Bronchial epithelial cell (primary cell): ENCODE data around the gene GFPT1. TPM values are rescaled to one million over a fixed set of nuclear protein-coding genes. Genes with fewer than 3 reads are reported as not detected.

ENCODE experiments used
- DNase-seq: peaks from one replicate; pipeline ENCODE4 v3.0.0-alpha.2; 2010; ENCODE audit warnings: low read depth
- FAIRE-seq: peaks from 2 replicates; lab custom pipeline; 2011; peaks lifted over from hg19 to GRCh38; lab: Jason Lieb, UNC
- H3K27me3 ChIP-seq: 2 replicates; pipeline ENCODE4 v1.5.1; 2011; ENCODE audit warnings: low read length; ENCODE audit not compliant: control insufficient read depth, insufficient read depth
- H3K36me3 ChIP-seq: 2 replicates; pipeline ENCODE4 v1.5.1; 2011; ENCODE audit warnings: low read length; ENCODE audit not compliant: control insufficient read depth, insufficient read depth
- H3K4me3 ChIP-seq: 2 replicates; pipeline ENCODE4 v1.5.1; 2011; ENCODE audit warnings: mild to moderate bottlenecking, low read depth, low read length, control low read depth
- total RNA-seq: library from RNA; depleted of rRNA; stranded (reverse); fragments of >200 nt; gene quantifications from 2 replicates; pipeline ENCODE4 v1.2.1, GENCODE V29; 2014
- TF ChIP-seq, protein P1 (sequence below): IDR thresholded peaks from 2 replicates; pipeline ENCODE4 v1.5.1; 2011; ENCODE audit warnings: mild to moderate bottlenecking, moderate library complexity, low read length, control low read depth, inconsistent platforms; ENCODE audit not compliant: insufficient read depth, severe bottlenecking

GFPT1 gene
- total RNA-seq, 1 donor from 2014 or later, result 101 TPM

- DNase-seq, result no peak
- Histone ChIP-seq H3K27me3 (peaks cover 4% of the 10 kb centered on the region), H3K36me3 (no peaks in the 10 kb centered on the region), H3K4me3 (no peak overlapping the region)
- no peak for FAIRE-seq
- TF ChIP-seq, protein P1, sequence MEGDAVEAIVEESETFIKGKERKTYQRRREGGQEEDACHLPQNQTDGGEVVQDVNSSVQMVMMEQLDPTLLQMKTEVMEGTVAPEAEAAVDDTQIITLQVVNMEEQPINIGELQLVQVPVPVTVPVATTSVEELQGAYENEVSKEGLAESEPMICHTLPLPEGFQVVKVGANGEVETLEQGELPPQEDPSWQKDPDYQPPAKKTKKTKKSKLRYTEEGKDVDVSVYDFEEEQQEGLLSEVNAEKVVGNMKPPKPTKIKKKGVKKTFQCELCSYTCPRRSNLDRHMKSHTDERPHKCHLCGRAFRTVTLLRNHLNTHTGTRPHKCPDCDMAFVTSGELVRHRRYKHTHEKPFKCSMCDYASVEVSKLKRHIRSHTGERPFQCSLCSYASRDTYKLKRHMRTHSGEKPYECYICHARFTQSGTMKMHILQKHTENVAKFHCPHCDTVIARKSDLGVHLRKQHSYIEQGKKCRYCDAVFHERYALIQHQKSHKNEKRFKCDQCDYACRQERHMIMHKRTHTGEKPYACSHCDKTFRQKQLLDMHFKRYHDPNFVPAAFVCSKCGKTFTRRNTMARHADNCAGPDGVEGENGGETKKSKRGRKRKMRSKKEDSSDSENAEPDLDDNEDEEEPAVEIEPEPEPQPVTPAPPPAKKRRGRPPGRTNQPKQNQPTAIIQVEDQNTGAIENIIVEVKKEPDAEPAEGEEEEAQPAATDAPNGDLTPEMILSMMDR, result no peak
Measured at GRCh38 chr2:69305166-69305565, 81.9 kb downstream of the GFPT1 start.

DNA sequence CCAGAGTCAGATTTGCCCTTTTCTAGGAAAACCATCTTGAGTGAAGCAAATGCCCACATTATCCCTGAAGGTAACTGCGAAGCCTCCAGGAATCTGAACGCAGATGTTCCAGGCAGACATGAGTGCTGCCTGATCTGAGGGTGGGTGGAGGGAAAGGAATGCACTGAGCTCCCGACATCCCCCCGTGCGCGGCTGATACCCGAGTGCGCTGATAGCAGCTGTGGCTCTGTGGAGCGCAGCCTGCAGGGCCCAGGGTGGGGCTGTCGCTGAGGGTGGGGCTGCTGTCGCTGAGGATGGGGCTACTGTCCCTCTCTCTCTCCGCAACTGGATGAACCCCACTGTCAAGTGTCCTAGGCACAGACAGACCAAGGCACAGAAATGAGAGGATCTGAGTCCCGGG, 82.4 kb downstream of the GFPT1 start:
- no peak for FAIRE-seq
- peaks cover 4% of the 10 kb centered on the region for H3K27me3 ChIP-seq
- TF ChIP-seq, protein P1, result no peak

GRCh38 chr2:69300650-69301049, 86.4 kb downstream of the GFPT1 start:
- TF ChIP-seq, protein P1, result no peak
- H3K36me3 ChIP-seq, result no peaks in the 10 kb centered on the region
- FAIRE-seq (no peak), DNase-seq (no peak)
- peaks cover under 1% of the 10 kb centered on the region for H3K27me3 ChIP-seq
- no peak overlapping the region for H3K4me3 ChIP-seq

More for the DNA sequence above, 82.4 kb downstream of the GFPT1 start:
- H3K36me3 ChIP-seq, result no peaks in the 10 kb centered on the region
- no peak overlapping the region for H3K4me3 ChIP-seq
- no peak for DNase-seq

DNA sequence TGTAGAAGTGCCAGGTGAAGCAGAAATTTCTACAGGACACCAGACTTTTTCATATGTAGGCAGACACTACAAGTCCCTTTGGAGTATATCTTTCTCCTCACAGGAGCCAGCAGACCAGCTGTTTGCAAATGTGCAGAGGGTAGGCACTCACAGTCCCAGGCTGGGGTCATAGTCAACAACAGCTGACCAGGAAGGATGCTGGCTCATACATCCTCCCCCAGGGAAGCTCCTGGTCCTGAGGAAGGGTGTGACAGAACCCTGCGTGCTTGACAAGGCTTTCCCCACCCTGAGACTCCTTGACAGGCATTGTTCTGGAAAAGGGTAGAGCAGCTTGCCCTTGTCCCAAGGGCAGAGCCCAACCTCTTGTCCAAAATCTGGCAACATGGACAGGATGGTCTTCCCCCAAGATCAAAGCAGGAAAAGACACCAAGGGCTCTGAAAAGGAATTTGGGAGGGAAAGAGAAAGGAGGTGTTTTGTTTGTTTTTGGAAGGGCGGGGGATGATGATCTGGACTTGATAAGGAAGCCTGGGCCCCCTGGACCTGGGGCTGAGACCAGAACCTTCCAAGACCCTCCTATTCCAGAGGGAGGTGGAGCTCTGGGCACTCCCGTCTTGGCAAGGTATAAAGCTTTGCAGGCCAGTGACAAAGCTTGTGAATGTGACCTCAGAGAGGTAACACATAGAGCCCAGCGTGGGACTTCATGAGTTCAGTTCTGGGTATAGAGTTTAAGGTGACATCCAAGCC, 87.1 kb downstream of the GFPT1 start:
- Histone ChIP-seq H3K4me3 (no peak overlapping the region), H3K27me3 (no peaks in the 10 kb centered on the region), H3K36me3 (no peaks in the 10 kb centered on the region)
- TF ChIP-seq, protein P1, result no peak
- DNase-seq (no peak), FAIRE-seq (no peak)

GRCh38 chr2:69298862-69299261, 88.2 kb downstream of the GFPT1 start:
- Histone ChIP-seq H3K27me3 (no peaks in the 10 kb centered on the region), H3K4me3 (no peak overlapping the region), H3K36me3 (no peaks in the 10 kb centered on the region)
- DNase-seq (no peak), FAIRE-seq (no peak)
- TF ChIP-seq, protein P1, result no peak

DNA sequence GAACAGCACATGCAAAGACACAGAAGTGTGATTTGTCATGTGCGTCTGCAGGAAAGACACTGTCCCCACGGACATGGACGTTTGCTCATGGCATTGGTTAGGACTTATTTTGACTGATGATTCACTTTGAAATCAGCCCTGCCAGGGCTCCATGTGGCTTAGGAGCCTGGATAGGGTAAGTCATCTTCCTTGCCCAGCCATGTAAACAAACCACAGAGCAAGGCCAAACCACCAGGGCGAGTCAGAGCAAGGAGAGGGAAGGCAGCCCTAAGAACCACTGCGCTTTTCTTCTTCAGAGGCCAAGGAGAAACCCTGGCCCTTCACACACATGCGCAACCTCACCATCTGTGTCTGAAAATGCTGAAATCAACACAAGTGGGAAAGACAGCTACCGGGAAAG, 88.8 kb downstream of the GFPT1 start:
- DNase-seq (peak; percentile 94), FAIRE-seq (no peak)
- Histone ChIP-seq H3K4me3 (no peak overlapping the region), H3K27me3 (no peaks in the 10 kb centered on the region), H3K36me3 (no peaks in the 10 kb centered on the region)
- TF ChIP-seq, protein P1, result peak; percentile 16
